Measurements from ENCODE around the gene VAC14.
A peak's percentile ranks its signal among the peaks of the same experiment; 100 is the strongest.

Gene VAC14

GRCh38 chr16:70738083-70738977 lies 62.6 kb downstream of the VAC14 start:
- DNase-seq (ENCODE audit: insufficient read length, low spot score) (peak; percentile 75), FAIRE-seq (no peak)
- no peak for TF ChIP-seq POLR2A (IDR thresholded peaks at IDR 0.05; ENCODE audit: low read depth, low read length)

GRCh38 chr16:70737377-70738082 lies 63.4 kb downstream of the VAC14 start:
- DNase-seq (ENCODE audit: insufficient read length, low spot score) (no peak), FAIRE-seq (no peak)
- no peak for TF ChIP-seq POLR2A (IDR thresholded peaks at IDR 0.05; ENCODE audit: low read depth, low read length)

GRCh38 chr16:70736465-70737376 lies 64.2 kb downstream of the VAC14 start:
- FAIRE-seq: no peak
- TF ChIP-seq POLR2A (IDR thresholded peaks at IDR 0.05; ENCODE audit: low read depth, low read length): no peak
- DNase-seq (ENCODE audit: insufficient read length, low spot score): no peak

GRCh38 chr16:70735141-70735979 lies 65.6 kb downstream of the VAC14 start:
- no peak for DNase-seq (ENCODE audit: insufficient read length, low spot score)
- TF ChIP-seq POLR2A (IDR thresholded peaks at IDR 0.05; ENCODE audit: low read depth, low read length): no peak
- no peak for FAIRE-seq

GRCh38 chr16:70734522-70735095 lies 66.3 kb downstream of the VAC14 start:
- no peak for FAIRE-seq
- no peak for DNase-seq (ENCODE audit: insufficient read length, low spot score)
- TF ChIP-seq POLR2A (IDR thresholded peaks at IDR 0.05; ENCODE audit: low read depth, low read length): no peak

- no peak for TF ChIP-seq POLR2A (IDR thresholded peaks at IDR 0.05; ENCODE audit: low read depth, low read length)
- DNase-seq (ENCODE audit: insufficient read length, low spot score): no peak
- FAIRE-seq: no peak
Observed at GRCh38 chr16:70730944-70731343, 70.0 kb downstream of the VAC14 start.

GRCh38 chr16:70730031-70730430 lies 70.9 kb downstream of the VAC14 start:
- TF ChIP-seq POLR2A (IDR thresholded peaks at IDR 0.05; ENCODE audit: low read depth, low read length): no peak
- FAIRE-seq (no peak), DNase-seq (ENCODE audit: insufficient read length, low spot score) (no peak)

- no peak for FAIRE-seq
- TF ChIP-seq POLR2A (IDR thresholded peaks at IDR 0.05; ENCODE audit: low read depth, low read length): no peak
- no peak for DNase-seq (ENCODE audit: insufficient read length, low spot score)
Observed at GRCh38 chr16:70729292-70729691, 71.7 kb downstream of the VAC14 start.

- DNase-seq (ENCODE audit: insufficient read length, low spot score) (no peak), FAIRE-seq (no peak)
Observed at GRCh38 chr16:70728150-70728549, 72.8 kb downstream of the VAC14 start.

GRCh38 chr16:70726892-70727361 lies 74.0 kb downstream of the VAC14 start:
- FAIRE-seq (no peak), DNase-seq (ENCODE audit: insufficient read length, low spot score) (no peak)
- TF ChIP-seq POLR2A (IDR thresholded peaks at IDR 0.05; ENCODE audit: low read depth, low read length): no peak

More at GRCh38 chr16:70728150-70728549, 72.8 kb downstream of the VAC14 start:
- no peak for TF ChIP-seq POLR2A (IDR thresholded peaks at IDR 0.05; ENCODE audit: low read depth, low read length)

GRCh38 chr16:70725912-70726828 lies 74.8 kb downstream of the VAC14 start:
- no peak for DNase-seq (ENCODE audit: insufficient read length, low spot score)
- FAIRE-seq: no peak
- TF ChIP-seq POLR2A (IDR thresholded peaks at IDR 0.05; ENCODE audit: low read depth, low read length): no peak
